Right ventricle myocardium inferior (tissue), 1 donor: ENCODE data around the gene NASP. TPM values are rescaled to one million over a fixed set of nuclear protein-coding genes. Genes with fewer than 3 reads are reported as not detected.

ENCODE experiments used
- ATAC-seq: fragments of 200-7000 bp; cut with Tn5 transposase; one replicate; pipeline ENCODE4 v1.9.1; 2020; ENCODE audit warnings: mild to moderate bottlenecking, moderate library complexity
- DNase-seq: peaks from one replicate; pipeline ENCODE4 v3.0.0; 2021; ENCODE audit errors: missing footprints
- intact Hi-C: fragments of 100-400 bp; cut with DNase I; formaldehyde crosslinking; loops from one replicate; pipeline ENCODE4 v1.11.0; 2022
- total RNA-seq: library from RNA; stranded (reverse); fragmentation: NEBNext Ultra II Directional; extraction: Animal tissue kit (Norgen Biotek cat#: 25700); gene quantifications from one replicate; pipeline ENCODE4 v1.2.1, GENCODE V29; 2021
- donor health status: DM: no; HTN: yes; CAD: no; lungs with severe emphysema.

Gene NASP
- total RNA-seq, 1 donor from 2014 or later = 28.5 TPM

DNA sequence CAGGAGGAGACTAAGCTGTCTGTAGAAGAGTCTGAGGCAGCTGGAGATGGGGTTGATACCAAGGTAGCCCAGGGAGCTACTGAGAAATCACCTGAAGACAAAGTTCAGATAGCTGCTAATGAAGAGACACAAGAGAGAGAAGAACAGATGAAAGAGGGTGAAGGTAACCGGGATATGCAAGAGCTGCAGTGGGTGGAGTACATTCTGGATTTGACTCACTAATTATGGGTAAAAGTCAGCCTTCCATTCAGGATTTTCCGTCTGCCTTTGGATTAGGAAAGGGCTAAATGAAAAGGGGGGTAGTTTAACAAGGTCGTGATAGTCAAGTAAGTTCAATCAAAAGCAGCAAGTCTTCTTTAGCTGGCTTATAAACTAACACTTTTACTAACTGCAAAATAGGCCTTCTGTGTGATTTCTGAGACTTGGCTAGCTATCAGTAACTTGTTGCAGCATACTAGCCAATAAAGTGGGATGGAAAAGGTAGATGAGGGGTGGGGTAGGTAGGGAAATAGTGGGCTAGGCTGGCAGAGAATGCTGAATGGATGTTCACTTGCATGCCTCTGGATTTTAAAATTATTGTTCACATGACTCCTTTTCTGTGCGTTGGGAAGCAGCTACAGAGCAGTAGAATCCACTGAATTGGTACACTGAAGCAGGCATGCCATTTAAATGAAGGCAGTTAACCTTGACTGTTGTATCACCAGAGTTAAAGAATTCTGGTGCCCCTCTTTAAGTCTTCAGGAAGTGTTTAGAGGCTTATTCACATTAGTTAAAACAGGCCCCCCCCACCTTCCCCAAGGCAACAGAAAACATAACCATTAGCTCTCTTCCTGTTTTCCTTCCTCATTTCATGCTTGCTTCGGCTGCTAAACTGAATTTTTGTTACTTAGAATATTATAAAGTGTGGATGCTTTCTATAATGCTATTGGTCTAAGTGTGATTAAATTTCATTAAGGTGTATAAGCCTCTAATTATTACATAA is 24.6 kb downstream of the NASP start:
- ATAC-seq (no peak), DNase-seq (no peak)
- intact Hi-C loops = no loop called here

DNA sequence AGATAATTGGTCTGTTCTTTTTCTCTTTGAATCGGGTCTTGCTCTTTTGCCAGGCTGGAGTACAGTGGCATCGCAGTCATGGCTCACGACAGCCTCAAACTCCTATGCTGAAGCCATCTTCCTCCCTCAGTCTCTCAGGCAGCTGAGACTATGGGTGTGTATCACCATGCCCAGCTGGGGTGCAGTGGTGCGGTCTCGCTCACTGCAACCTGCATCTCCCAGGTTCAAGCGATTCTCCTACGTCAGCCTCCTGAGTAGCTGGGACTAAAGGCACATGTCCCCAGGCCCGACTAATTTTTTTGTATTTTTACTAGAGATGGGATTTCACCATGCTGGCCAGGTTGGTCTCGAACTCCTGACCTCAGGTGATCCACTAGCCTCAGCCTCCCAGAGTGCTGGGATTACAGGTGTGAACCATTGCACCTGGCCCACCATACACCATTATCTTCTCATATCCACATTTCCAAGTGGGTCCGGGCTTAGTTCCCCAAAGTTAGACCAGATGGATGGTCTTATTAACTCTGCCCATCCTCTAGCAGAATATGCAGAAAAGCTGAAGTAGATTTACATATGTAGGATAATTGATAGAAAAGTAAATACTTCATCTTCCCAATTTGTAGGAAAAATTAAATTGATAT is 26.9 kb downstream of the NASP start:
- no peak for ATAC-seq
- intact Hi-C loops = no loop called here

DNA sequence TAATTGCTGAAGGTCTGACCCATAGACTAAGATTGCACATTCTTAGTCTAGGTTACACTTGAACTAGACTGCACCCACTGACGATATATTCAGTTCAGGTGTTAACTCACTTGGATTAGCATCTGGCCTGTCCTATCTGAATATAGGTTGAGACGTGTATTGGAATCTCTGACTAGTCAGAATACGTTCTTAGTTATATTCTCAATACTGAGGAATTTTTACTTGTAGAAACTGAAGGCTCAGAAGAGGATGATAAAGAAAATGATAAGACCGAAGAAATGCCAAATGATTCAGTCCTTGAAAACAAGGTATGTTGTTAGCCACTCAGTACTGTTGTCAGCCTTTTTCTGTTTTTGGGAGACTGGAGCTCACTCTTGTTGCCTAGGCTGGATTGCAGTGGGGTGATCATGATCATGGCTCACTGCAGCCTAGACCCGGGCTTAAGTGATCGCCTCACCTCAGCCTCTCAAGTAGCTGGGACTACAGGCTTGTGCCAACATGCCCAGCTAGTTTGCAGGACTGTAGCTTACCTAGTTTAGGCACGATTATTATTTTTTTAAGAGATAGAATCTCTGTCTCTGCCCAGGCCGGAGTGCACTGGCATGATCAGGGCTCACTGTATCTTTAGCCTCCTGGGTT is 29.2 kb downstream of the NASP start:
- DNase-seq (no peak), ATAC-seq (no peak)
- intact Hi-C loops = no loop called here

More for the DNA sequence above, 26.9 kb downstream of the NASP start:
- DNase-seq = no peak

DNA sequence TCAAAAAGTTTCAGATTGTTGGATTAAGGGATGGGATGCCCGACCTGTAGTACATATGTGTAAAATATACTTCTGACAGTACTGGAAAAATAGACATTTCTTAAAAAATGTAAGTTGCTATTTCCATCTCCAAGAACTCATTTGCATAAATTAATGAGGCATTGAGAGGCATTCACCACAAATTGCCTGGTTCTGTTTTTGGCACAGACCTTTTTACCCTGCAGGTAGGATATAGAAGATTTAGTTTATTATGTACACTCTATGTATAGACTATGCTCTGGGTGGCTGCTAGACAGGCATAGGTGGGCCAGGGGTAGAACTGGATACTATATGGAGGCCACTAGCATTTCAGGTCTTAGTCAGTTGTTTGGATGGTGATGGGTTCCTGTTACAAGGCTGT is 32.0 kb downstream of the NASP start:
- DNase-seq (peak; percentile 48), ATAC-seq (no peak)
- intact Hi-C loops = no loop called here

DNA sequence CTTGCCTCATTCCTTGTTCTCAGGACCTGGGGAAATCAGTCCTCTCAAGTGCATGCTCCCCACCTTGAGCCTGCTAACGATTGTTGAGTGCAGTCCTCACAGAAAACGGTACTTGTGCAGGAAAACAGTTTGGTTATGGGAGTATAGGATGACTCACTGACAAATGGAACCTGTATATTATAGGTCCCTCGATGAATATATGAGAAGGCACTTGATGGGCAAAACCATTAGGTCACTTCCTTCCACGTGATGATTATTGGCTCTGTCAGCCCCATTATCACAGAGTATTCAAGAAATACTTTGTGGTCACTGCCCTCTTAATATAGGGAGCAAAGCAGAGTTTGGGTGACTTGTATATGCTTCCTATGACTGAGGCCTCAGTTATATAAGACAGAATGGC is 33.8 kb downstream of the NASP start:
- intact Hi-C loops = no loop called here
- ATAC-seq = no peak
- no peak for DNase-seq

DNA sequence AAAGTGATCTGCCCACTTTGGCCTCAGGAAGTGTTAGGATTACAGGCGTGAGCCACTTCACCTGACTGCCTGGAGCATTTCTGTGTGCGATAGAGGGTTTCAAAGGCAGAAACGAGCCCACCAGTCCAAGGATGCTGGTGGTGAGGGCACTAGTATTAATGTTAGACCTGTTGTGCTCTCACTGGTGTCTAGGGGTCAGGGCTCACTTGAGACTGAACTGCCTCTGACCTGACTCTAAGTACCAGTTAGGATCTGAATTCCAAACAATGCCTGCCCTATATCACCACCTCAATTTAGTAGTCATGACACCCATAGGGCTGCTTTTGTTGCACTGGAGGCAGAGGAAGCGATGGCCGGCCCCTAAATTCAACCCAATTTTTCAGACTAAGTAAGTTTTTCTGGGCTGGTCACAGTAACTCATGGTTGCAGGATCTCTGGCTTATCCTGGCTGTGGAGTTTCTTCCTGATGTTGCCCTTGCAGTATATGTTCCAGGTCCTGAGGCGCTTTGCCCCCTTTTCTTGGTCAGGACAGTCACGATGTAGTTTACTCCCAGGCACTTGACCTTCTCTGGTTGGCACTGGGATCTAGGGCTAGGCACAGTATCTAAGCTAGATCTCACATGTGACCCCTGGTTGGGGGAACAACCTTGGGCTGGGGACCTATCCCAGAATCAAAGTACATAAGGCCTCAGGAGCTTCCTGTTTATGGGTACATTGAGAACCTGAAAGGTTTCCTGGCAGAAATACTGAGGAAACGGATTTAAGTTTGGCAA is 35.5 kb downstream of the NASP start:
- DNase-seq = no peak
- no peak for ATAC-seq
- intact Hi-C loops = no loop called here

DNA sequence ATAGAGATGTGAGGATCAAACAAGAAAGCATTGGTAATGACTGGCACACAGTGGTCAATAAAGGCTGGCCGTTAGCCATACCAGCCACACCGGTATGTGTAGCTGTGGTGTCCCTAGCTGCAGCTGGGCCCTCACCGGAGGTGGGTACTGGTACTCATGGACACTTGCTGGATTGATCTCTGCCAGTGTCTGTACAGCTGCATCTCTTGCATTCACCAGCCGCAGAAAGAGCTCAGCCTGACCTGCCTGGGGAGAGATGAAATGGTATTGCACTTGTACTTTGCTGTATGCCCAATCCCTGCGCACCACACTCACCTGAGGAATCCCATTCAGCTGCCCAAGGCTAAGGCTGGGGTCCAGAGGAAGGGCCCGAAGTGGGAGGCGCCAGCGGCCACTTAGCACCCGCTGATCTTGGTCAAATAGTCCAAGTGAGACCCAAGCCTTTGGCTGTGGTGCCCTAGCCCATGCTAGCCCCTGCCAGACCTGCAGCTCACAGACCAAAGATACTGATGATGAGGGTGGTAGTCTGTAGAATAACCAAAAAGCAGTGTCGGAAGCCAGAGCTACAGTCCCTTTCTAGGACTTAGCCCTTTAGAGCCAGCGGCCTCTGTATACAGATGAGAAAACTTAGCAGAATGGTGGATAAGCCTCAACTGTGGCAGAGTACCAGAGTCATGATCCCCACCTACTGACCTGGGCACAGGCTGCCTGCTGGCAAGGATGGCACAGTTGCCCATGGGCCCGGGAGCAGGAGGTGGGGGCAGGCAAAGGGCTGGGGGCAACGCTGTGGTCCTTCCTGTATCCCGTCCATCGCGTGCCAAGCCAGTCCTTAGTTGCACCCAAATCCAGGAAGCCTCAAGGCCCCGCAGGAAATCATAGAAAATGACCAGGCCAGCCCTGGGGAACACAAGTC is 37.0 kb downstream of the NASP start:
- no peak for ATAC-seq
- intact Hi-C loops = no loop called here

DNA sequence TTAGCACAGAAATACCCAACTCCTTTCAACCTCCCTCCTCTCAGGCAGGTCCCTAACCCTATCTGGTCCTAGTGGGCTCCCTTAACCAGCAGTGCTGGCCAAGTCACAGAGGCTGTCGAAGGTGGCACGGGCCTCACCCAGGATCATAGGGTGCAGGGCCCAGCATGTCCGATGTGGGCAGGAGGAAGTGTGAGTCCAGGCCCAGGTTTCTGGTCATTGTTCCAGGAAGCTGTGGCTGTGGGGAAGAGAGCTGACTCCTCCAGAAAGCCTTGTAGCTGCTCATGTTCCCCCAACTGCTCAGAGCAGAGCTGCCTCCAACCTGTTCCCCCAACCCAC is 37.6 kb downstream of the NASP start:
- DNase-seq (peak; percentile 65), ATAC-seq (peak; percentile 27)
- intact Hi-C loops = no loop called here

More for the DNA sequence above, 37.0 kb downstream of the NASP start:
- DNase-seq = peak; percentile 35

DNA sequence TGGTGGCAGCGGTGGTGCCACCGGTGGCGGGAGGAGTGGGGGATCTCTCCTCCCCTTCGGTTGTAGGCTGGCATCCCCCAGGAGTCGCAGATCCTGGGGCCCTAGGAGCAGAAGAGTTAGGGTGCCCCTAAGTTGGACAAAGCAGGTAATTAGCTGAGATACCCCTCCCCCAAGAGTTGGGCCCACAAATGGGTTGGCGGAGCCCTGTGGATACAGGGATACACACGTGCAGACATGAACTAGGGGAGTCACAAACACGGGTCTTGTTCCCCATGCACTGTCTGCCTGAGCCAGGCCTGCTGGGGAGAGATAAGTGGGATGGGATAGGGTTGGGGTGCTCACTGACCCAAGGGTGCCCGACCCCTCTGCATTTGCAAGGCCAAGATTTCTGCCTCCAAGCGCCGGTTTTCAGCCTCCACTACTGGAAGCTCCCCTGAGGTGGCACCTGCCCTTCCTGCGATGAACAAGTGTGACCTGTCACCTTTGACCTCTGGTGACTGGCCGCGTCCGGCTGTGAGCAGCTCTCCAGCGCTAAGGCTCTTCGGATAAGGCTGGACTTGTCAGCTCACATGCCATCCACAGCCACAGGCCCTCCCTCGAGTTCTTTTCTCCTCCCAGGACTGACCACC is 38.2 kb downstream of the NASP start:
- DNase-seq = peak; percentile 57
- peak; percentile 6 for ATAC-seq
- intact Hi-C loops = no loop called here

DNA sequence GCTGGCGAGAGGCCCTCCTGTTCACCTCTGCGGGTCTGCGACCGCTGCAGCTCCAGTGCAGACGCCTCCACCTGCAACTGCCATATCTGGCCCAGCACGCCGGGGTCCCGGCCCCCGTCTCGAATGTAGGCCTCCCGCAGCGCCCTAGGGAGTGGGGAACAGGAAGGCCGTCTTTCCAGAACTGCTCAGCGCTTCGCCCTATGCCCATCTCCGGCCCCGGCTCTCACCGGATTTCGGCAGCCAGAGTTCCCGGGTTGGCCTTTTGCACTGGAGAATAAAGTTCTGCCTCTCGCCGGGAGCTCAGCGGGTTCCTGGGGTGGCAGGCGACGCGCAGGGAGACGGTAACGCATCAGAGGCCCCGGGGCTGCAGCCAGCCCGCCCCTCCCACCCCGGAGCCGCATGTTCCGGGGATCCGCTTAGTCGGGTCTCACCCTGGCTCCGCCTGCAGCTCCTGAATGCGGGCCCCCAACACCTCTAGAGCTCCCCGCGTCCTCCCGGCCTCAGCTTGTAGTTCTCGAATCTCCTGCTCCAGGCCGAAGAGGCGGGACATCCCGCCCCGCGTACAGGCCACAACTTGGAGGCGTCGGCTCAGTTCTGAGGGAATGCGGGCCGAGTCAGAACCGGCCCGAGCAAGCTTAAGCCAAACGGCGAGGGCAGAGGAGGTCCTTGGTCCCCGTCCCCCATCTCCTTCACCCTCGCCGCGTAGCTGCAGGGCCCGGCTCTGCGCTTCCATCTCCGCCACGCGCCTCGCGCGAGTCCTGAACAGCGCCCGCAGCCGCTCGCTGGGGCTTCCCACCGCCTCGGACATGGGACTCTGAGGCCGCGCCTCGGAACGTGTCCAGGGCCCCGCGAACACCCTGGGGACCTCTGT is 38.9 kb downstream of the NASP start:
- intact Hi-C loops = no loop called here
- DNase-seq (peak; percentile 70), ATAC-seq (peak; percentile 40)

DNA sequence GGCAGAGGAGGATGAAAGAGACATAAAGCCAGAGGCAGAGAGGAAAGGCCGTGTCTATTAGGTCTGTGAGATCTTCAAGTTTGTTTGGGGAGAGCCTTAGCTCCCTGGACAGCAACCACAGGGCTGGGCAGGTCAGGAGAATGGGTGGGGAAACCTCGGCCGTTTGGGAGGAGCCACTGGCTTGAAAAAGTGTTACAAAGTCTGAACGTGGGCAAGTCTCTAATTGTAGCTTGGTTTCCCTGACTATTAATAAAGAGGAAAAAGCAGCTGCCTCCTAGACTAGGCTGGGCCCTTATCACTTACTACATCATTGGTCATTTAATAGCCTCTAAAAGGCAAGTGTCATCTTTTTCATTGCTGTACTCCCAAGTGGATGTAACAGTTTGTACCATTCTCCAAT is 40.1 kb downstream of the NASP start, which contains the start of gene CCDC17:
TSS of gene CCDC17 (minus strand) at position 83 of the 400 bp plus-strand sequence. CDS start 145 bp downstream, outside the sequence.
- ATAC-seq (no peak), DNase-seq (no peak)
- intact Hi-C loops = no loop called here

DNA sequence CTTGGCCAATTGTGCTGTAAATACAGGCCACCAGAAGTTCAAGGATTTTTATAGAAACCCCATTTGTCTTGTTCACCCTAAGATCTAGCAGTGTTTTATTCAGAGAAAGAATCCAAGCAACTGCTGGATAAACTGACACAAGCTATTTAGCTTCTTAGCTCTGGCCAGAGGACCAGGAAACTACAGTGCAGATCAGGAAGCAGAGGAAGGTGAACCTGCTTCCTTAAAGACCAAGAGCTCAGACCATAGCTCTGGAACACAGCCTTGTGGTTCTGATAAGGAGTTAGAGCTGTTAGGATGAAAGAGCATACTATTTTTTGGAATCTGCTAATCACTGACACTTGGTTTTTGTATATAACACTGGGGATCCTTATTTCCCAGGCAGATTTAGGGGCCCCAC is 45.2 kb downstream of the NASP start:
- DNase-seq (no peak), ATAC-seq (no peak)
- intact Hi-C loops = no loop called here

DNA sequence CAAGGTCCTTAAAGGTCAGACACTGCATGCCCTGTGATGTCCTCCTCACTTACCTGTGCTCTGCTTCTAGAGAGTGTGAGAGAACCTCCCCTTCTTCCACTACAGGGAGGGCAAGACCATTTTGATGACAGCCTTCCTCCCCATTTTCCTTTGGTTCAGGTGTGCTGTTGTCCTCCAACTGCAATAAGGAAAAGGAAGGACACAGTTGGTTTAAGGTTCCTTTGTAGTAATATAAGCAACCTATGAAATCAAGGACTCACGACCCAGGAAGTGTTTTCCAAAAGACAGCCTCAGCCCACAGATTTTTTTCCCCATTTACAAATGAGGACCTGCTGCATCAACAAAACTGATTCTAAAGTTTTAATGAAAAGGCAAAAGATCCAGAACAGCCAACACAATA is 46.6 kb downstream of the NASP start:
- intact Hi-C loops = no loop called here
- no peak for ATAC-seq
- DNase-seq = no peak

DNA sequence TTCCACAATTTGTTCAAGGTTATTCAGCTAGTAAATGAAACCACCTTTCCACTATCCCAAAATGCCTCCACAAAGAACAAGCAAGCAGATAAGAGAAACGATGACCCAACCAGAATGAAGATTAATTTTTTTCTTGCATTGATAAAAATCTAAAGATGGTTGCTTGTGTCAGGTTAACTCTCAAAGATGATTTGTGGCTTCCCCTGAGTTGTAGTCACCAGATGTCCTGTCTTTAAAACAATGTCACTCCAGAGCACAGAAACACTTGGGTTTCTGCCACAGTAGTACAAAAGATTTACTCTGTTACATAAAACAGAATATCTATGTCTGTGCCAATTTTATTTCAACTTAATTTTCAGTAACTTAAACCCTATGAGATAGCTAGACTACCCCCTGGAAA is 51.4 kb downstream of the NASP start:
- ATAC-seq = no peak
- intact Hi-C loops = no loop called here
- no peak for DNase-seq

DNA sequence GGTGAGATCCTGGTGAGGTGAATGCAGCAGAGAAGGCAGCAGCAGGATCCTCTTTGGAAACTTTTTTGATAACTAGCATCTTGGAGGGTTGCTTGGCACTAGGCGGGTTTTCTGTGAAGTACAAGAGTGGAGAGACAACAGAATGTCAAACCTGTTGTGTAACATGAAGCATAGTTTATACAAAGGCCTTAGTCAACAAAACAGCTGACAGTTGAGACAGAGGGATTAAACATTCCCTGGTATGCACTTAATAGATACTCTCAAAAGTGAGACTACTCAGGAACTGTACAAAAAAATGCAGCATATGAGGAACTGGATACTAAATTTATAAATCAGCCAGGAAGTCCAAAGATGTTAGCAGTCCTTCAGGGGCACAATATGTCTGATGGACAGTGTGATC is 56.5 kb downstream of the NASP start:
- no peak for DNase-seq
- no peak for ATAC-seq
- intact Hi-C loops = no loop called here

DNA sequence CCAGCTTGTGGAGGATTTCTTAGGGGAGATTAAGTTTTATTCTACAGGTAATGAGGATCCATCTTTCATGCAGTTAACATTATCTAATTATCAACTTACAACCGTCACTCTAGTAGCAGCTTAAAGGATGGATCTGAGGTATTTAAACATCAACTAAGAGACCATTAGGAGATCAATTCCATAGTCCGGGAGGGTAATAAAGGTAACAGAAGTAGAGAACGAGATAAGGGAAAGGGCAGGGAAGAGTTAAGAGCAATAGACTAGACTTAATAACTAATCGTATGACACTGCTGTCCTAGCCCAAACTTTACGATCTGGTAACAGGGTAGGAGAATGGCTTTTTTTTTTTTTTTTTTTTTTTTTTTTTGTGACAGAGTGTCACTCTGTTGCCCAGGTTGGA is 59.5 kb downstream of the NASP start:
- DNase-seq (no peak), ATAC-seq (no peak)
- intact Hi-C loops = no loop called here

DNA sequence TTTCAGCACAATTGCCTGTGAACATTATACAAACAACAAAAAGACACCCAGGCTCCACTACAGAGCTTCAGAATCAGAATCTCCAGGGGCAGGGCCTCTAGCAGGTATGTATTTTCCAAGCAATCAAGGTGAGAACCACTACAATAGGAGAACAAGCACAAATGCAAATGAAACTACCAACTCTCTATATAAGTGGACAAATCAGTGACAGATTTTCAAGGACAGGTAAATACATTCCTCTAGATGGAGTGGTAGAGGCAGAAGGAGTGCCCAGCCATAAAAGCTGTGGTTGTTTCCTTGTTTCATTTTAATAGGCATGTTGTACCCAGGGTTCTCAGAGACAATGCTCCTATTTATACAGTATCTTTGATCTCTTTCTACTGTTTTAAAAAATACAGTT is 60.1 kb downstream of the NASP start:
- intact Hi-C loops = no loop called here
- ATAC-seq (no peak), DNase-seq (no peak)
